ENCODE results near the gene UGGT2. TPM values are rescaled to one million over a fixed set of nuclear protein-coding genes. Genes with fewer than 3 reads are reported as not detected.

Gene UGGT2
- total and polyA plus RNA-seq, 9 of the 15 experiments (the other 6 are each of a cell fraction or from before 2014, with no cell fraction given): 3.5 to 24.5 (median 18.3) TPM

DNA sequence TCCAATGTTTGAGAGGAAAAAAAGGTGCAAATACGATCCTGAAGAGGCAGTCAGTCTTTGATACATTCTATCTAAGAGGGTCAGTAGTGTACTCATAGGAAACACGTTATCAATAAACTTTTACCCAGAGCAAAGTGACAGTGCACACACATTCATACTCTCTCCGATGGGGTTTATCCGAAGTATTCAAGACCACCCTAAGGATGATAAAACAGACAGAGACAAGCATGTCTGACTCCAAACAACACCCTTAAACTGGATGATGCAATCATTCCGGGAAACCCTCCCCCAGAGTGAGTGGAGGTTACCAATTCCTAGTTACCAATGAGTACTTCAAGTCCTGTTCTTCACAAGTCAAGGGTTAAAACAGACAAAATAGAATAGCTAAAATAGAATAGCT lies 297.1 kb downstream of the UGGT2 start:
- peak; percentile 72 for FAIRE-seq
- H3K4me3 ChIP-seq: no peak overlapping the region
- peak overlapping the region; percentile 49 for H3K4me2 ChIP-seq (ENCODE audit: insufficient read depth, low read length)
- no peaks in the 10 kb centered on the region for H4K20me1 ChIP-seq (replicated peaks; ENCODE audit: control insufficient read depth, insufficient read depth, low read length)
- 9% methylated on average over 5 of the region's 5 CpGs for WGBS (ENCODE audit: insufficient coverage, low coverage, missing lambda C conversion rate)
- peaks cover 22% of the 10 kb centered on the region; the same call in 2 of the 3 replicates for H3K36me3 ChIP-seq (ENCODE audit: control insufficient read depth, insufficient read depth, low read length)
- peak overlapping the region; percentile 87 for H3K27ac ChIP-seq (ENCODE audit: extremely low read depth, low read depth, low read length)
- in situ Hi-C loops (cut with MboI): no loop called here
- no peaks in the 10 kb centered on the region for H3K27me3 ChIP-seq (ENCODE audit: control insufficient read depth in 2 of 2, insufficient read depth in 2 of 2, low read length in 2 of 2)
- ChIA-PET POLR2A (no interaction called here), CTCF (ENCODE audit: low intra/inter-chr PET ratio) (no interaction called here)
- intact Hi-C loops (cut with micrococcal nuclease): loop anchor here (2.0 kb wide), 1 partner anchor 79 kb away; the partner anchor contains the start of gene DNAJC3
- peaks cover 19% of the 10 kb centered on the region; the same call in 2 of the 3 replicates for H3K79me2 ChIP-seq (ENCODE audit: control insufficient read depth, insufficient read depth, low read length)
- ATAC-seq: peak; percentile 85
- peak overlapping the region; percentile 55 to 75; a peak in 3 of 4 replicates for H3K9ac ChIP-seq (ENCODE audit: insufficient read depth in 1 of 2, low read depth in 2 of 2, low read length in 2 of 2)
- DNase-seq (ENCODE audit: extremely low read depth in 1 of 4, low spot score in 3 of 4): peak; percentile 10 to 68 (median 36)
- BruUV-seq (replicated peaks): no TSS peak
- peaks cover 0 to 13% of the 10 kb centered on the region in 2 experiments; a peak in 2 of 5 replicates for H3K4me1 ChIP-seq (replicated peaks in 1 of 2; ENCODE audit: control insufficient read depth in 2 of 2, insufficient read depth in 2 of 2, low read length in 2 of 2)
- no peaks in the 10 kb centered on the region for H3K9me1 ChIP-seq (ENCODE audit: control insufficient read depth, insufficient read depth, low read length)
- H2AFZ ChIP-seq (ENCODE audit: low read depth, low read length): peak overlapping the region; percentile 61
- H3K9me3 ChIP-seq (replicated peaks; ENCODE audit: control insufficient read depth, insufficient read depth, low read depth, low read length): no peaks in the 10 kb centered on the region
- TF ChIP-seq, protein P1, sequence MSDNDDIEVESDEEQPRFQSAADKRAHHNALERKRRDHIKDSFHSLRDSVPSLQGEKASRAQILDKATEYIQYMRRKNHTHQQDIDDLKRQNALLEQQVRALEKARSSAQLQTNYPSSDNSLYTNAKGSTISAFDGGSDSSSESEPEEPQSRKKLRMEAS (CRISPR knock-in tag; IDR thresholded peaks at IDR 0.05): no peak
- TF ChIP-seq EGR1 (conservative IDR thresholded peaks at IDR 0.05): no peak
- no peak for TF ChIP-seq NFATC3 (IDR thresholded peaks at IDR 0.05)
- no peak for TF ChIP-seq SRF (CRISPR knock-in tag; IDR thresholded peaks at IDR 0.05)
- TF ChIP-seq CSDE1 (IDR thresholded peaks at IDR 0.05): no peak
- TF ChIP-seq, protein P2, sequence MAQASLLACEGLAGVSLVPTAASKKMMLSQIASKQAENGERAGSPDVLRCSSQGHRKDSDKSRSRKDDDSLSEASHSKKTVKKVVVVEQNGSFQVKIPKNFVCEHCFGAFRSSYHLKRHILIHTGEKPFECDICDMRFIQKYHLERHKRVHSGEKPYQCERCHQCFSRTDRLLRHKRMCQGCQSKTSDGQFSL (CRISPR knock-in tag; IDR thresholded peaks at IDR 0.05): no peak
- TF ChIP-seq, protein P2 (tag; IDR thresholded peaks at IDR 0.05): no peak
- no peak for TF ChIP-seq NUFIP1 (IDR thresholded peaks at IDR 0.05; ENCODE audit: partially characterized antibody)
- TF ChIP-seq, protein P3, sequence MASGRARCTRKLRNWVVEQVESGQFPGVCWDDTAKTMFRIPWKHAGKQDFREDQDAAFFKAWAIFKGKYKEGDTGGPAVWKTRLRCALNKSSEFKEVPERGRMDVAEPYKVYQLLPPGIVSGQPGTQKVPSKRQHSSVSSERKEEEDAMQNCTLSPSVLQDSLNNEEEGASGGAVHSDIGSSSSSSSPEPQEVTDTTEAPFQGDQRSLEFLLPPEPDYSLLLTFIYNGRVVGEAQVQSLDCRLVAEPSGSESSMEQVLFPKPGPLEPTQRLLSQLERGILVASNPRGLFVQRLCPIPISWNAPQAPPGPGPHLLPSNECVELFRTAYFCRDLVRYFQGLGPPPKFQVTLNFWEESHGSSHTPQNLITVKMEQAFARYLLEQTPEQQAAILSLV (tag; IDR thresholded peaks at IDR 0.05): peak; percentile 91
- no peak for TF ChIP-seq ZFX (CRISPR knock-in tag; IDR thresholded peaks at IDR 0.05)
- TF ChIP-seq GTF2F1 (IDR thresholded peaks at IDR 0.05; ENCODE audit: low read depth, low read length): no peak
- TF ChIP-seq ZNF384 (IDR thresholded peaks at IDR 0.05; ENCODE audit: low read depth, low read length): no peak
- peak; percentile 69; the same call in 1 of the 2 replicates for TF ChIP-seq NFRKB (IDR thresholded peaks at IDR 0.05; ENCODE audit: low read depth)
- TF ChIP-seq WHSC1 (IDR thresholded peaks at IDR 0.05; ENCODE audit: low read length): no peak
- no peak for TF ChIP-seq RFX5 (IDR thresholded peaks at IDR 0.05; ENCODE audit: low read depth, low read length)
- no peak for TF ChIP-seq CHCHD3 (CRISPR knock-in tag; IDR thresholded peaks at IDR 0.05)
- TF ChIP-seq BRD9 (IDR thresholded peaks at IDR 0.05; ENCODE audit: low read depth, partially characterized antibody): peak; percentile 16
- no peak for TF ChIP-seq ZNF197 (CRISPR knock-in tag; IDR thresholded peaks at IDR 0.05; ENCODE audit: low read depth)
- no peak for TF ChIP-seq RBM25 (IDR thresholded peaks at IDR 0.05; ENCODE audit: low read depth, low read length, severe bottlenecking)
- no peak for TF ChIP-seq POLR3A (IDR thresholded peaks at IDR 0.05; ENCODE audit: borderline replicate concordance, extremely low read depth, insufficient read depth, insufficient read length)
- TF ChIP-seq RFX1 (IDR thresholded peaks at IDR 0.05): no peak
- TF ChIP-seq SREBF1 (IDR thresholded peaks at IDR 0.05; ENCODE audit: borderline replicate concordance, low read depth, low read length): no peak
- no peak for TF ChIP-seq ZNF408 (CRISPR knock-in tag; IDR thresholded peaks at IDR 0.05; ENCODE audit: low read depth)
- TF ChIP-seq HDGF (IDR thresholded peaks at IDR 0.05): no peak
- no peak for TF ChIP-seq KLF10 (CRISPR knock-in tag; IDR thresholded peaks at IDR 0.05)
- no peak for TF ChIP-seq ZNF507 (tag; conservative IDR thresholded peaks at IDR 0.05)
